HG02588 (cell line): ENCODE data around the gene ACSBG1.
"Not testable (repeated sequence)": the region's sequence is repeated elsewhere in the genome, so short reads cannot be mapped to it uniquely, and the experiment has no call there.

Experiments used
- ATAC-seq: cut with Tn5 transposase; IDR thresholded peaks from one replicate; pipeline ENCODE4 v1.9.1; 2021; ENCODE audit warnings: mild to moderate bottlenecking, moderate library complexity; ENCODE audit not compliant: unreplicated experiment

The ACSBG1 gene

DNA sequence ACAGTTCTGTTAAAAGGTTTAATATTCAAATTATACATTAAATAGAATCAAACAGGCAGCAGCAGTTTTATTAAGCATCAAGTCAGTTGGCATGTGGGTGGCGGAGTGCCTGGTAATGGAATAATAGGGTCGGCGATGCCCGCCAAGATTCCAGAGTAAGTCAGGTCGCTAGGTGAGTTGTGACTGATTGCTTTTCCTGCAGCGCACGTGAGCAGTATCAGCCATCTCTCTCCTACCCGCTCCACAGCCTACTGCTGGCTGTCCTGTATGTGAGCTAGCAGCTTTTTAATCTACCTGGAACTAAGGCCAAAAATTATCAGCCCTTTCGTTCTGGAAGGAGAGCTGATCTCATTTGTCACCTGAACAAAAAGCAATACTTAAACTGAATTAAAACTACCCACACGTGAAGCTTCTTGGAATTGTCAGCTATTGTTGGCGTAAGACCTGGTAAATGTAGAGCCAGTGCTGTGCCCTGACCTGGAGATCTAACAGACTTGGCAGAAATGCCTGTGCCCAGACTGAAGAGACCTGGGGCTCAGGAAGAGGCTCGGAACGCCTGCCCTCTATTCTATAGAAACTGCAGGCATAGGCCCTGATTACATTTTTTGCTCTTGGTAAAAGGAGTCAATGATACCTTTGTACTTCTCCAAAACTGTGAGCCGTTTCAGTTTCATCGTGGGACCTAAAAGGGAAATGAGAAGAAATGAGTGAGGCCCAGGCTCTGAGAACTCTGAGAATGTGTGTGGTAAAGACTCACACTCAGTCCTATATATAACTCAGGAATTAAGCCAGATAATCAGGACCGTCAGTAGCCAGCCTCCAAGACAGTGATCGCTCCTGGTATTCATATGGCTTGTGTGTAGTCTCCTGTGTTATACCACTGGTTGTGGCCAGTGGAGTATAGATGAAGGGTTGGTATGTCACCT lies 63.3 kb downstream of the ACSBG1 start:
- ATAC-seq: peak; percentile 60

DNA sequence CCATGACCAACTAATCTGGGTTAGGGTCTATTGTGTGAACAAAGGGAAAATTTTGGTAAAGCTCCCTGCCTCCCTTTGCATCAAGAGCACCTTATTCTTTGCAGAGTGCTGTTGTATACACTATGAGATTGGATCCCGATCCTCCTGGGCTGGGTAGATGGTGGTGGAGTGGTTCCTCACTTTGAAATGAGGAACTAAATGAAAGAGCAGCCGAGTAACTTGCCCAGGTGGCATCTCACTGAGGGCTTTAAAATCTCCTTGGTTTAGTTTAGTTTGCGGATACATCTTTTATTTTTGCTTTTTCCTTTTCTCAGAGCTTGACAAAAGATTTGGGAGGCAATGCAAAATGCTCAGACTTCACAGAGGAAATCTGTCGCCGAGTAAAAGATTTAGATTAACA lies 65.8 kb downstream of the ACSBG1 start:
- no peak for ATAC-seq

DNA sequence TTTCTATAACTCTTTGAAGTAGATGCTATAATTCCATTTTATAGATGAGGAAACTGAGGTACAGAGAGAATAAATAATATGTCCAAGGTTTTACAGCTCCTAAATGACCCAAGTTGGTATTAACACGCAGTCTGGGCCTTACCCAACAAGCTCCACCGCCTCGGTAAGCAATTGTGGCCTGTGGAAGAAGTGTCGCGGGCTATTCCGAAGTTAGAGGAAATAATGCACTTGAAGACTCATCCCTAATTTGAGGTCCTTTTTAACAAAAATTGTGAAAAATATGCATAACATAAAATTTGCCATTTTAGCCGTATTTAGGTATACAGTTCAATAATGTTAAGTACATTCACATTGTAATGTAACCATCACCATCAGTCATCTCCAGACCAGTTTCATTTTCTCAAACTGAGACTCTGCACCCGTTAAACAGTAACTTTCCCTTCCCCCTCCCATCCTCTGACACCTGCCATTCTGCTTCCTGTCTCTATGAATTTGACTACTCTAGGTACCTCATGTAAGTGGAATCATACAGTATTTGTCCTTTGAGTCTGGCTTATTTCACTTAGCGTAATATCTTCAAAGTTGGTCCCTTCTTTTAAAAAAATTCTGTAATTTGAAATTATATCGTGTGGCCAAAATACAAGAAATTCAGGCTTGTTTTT lies 67.0 kb downstream of the ACSBG1 start:
- ATAC-seq: peak; percentile 76

DNA sequence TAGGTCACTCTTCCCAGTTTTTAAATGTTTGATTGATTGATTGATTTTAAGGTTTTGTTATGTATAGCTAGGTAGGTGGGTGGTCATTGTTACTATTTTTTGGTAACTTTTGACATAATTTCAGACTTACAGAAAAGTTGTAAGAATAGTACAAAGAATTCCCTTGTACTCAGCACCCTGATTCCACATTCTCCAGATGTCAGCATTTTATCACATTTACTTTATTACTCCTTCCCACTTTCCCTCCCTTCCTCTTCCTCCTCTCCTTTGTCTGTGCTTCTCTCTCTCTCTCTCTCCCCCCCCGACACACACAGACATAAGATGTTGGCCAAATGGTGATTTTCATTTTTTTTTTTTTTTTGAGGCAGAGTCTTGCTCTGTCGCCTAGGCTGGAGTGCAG lies 70.4 kb downstream of the ACSBG1 start:
- ATAC-seq: no peak

DNA sequence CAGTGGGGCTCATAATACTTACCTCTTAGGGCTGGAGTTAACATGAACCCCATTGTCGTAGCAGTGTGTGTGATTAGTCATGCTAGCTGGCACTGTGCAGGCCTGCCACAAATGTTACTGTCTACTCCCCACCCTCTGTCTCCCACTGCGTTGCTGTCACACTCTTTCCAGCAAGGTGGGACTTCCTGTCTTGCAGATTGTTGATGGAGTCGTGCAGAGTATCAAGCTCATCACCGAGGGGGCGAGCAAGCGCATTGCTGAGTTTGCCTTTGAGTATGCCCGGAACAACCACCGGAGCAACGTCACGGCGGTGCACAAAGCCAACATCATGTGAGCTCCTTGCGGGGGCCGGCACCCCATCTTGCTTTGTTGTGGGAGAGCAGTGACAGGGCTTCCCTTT lies 72.3 kb downstream of the ACSBG1 start:
- ATAC-seq: no peak

DNA sequence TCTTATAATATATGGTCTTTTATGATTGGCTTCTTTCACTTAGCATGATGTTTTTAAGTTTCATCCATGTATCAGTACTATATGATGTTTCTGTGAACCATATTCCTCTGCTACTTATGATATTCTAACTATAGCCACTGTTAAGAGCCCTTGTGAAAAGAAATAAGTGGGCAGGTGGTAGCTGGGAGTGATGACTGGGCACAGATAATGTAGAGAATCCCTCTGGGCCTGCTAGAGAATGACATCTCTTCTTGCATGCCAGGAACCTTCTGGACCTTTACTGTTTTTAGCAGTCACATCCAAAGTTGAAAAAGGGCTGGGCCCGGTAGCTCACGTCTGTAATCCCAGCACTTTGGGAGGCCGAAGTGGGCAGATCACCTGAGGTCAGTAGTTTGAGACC lies 75.0 kb downstream of the ACSBG1 start:
- no peak for ATAC-seq

DNA sequence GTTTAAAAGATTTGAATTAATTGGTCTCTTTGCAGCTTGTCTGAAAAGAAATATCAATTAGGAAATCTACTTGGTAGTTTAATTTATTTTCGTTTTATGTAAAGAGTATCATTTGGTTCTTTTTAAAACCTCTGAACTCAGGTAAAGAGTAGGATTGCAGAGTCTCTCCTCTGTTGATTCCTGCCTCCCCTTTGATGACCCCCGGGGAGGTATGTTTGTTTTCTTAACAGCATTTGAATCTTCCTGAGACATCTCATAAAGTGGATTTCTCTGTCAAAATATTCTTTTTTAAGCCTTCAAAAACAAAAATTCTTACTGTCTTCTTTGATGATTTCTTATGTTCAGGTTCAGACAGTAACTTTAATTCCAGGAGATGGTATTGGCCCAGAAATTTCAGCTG lies 77.2 kb downstream of the ACSBG1 start:
- no peak for ATAC-seq

DNA sequence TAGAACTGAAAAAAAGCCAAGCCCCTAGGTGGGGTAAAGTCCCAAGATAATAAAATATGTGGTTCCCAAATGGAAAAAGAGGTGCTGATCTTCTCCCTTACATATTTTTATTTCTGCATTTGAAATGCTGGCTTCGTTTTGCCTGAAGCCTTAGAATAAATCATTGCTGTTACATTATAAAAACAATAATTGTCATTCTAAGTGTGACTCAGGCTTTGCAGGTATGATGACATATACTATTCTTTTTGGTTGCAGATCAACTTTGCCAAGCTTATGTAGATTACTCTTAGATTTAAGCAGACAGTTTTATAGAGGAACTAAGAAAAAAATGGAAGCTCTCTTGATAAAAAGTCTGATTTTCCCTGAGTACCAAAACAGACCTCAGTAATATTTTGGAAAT lies 77.7 kb downstream of the ACSBG1 start:
- ATAC-seq: no peak

DNA sequence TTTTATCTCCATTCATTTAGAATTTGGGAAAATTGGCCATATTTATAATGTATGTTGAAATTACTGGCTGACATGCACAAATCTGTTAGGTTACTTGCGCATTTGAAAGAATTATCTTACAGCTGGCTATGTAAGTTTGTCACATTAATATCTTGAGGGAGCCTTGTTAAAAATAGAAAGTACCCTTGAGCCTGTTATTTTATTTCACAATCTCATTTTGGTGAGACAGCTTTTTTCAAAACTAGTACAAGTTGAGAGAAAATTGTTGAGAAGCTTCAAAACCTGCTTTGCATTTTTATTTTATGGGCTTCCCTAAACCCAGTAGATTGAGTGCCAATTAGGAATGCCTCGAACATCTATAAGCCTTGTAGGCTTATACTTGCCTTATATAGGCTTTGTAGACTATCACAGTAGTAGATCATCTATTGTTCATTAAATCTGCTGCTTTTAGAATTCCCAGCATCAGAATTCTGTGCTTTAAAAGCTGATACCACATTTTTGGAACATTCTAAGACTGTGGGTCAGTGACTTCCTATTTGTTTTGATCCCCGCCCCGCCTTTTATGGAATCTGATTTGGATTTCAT lies 78.9 kb downstream of the ACSBG1 start:
- no peak for ATAC-seq

DNA sequence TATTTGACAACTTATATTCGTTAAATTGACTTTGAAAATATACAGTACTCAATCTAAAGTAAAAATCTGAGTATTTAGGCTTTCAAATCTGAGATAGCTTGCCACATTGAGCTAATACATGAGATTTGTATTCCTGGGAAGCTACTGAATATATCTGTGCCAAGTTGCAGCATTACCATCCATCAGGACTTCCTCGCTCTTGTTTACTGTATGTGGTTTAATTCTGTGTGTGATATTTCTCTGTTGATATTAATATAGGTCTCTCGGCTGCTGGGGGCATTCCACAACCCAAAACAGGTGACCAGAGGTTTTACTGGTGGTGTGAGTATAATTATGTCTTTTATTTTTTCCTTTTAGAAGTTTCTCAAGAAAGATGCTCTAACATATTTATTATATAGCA lies 79.4 kb downstream of the ACSBG1 start:
- no peak for ATAC-seq

DNA sequence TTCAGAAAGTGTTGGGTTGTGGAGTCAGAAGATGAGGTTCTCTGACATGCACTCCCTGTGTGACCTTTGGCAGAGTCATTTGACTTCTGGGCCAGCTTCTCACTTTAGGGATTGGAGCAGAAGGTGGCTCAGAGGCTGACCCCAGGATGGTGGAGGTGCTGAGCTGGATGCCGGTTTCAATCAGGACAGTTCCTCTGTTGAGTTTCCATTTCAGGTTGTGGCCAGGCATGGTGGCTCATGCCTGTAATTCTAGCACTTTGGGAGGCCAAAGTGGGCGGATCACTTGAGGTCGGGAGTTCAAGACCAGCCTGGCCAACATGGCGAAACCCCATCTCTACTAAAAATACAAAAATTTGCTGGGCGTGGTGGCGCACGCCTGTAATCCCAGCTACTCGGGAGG lies 83.3 kb downstream of the ACSBG1 start:
- ATAC-seq: not testable (repeated sequence)

DNA sequence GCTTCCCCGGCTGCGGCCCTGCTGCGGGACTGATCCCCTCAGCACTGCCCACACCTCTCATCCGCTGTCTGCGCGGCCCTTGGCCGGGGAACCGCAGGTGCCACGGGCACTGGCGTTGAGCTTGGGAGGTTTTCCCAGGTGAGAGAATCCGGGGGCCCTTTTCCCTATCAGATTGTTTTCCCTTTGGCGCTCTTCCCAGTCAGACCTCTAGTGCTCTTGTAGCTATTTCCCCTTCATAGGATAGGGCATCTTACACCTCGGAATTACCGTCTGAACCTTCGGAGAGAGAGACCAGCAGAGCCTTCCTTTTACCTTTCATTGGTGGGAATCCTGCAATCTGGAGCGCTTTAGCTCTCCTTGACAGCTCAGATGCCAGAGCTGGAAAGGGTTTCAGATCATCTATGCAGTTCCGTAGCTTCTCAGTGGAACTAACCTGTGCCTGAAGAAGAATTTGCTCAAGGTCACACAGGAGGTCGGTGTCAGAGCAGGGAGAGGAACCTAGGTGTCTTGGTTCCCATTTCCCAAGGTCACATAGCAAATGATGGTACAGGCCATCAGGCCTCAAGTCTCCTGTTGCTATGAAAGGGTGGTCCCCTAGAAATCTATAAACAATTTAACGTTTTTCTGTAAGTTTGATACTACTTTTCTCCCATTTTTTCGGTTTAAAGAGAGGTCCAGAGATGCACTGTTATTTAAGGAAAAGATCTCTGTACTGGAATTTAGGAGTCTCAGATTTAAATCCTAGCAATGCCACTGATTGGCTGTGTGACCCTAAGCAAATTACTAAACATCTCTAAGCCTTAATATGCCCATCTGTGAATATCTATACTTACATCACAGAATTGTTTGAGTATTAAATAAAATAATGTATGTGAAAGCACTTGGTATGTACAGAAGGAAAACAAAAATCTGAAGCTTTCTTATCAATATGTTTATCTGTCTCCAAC lies 84.3 kb downstream of the ACSBG1 start:
- peak; percentile 35 for ATAC-seq

DNA sequence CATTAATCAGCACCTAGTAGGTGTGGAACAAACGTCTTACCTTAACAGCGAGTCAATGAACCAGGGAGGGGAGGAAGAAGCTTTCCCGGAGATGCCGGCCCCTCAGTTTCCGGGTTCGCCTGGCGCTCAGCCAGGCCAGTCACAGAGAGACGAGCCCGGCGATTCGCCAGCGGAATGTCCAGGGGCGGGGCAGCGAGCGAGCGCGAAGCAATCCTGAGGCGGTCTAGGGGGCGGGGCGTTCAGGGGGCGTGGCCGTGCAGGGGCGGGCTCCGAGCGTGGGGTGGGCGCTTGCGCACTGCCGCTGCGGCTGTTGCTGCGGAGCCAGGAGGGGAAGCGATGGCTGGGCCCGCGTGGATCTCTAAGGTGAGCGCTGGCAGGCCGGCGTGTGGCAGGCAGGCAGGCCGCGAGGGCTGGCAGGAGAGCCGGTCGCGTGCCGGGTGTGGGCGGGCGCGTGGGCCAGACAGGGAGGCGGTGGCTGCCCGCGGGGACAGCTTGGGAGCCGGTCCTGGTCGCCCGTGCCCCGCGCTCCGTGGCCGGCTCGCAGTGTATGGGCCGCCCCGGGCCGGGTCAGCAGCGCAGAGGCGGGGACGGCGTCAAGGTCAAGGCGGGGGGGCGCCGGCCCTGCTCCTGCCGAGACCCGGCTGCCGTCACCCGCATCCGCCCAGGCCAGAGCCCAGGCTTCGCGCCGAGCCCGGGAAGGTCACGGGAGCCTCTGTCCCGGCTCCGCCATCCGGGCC lies 85.1 kb downstream of the ACSBG1 start, which contains the start of gene IDH3A:
IDH3A (plus strand) TSS at position 295 of the 737 bp plus-strand sequence; CDS start at position 337, 42 bp downstream.
- peak; percentile 75 for ATAC-seq

DNA sequence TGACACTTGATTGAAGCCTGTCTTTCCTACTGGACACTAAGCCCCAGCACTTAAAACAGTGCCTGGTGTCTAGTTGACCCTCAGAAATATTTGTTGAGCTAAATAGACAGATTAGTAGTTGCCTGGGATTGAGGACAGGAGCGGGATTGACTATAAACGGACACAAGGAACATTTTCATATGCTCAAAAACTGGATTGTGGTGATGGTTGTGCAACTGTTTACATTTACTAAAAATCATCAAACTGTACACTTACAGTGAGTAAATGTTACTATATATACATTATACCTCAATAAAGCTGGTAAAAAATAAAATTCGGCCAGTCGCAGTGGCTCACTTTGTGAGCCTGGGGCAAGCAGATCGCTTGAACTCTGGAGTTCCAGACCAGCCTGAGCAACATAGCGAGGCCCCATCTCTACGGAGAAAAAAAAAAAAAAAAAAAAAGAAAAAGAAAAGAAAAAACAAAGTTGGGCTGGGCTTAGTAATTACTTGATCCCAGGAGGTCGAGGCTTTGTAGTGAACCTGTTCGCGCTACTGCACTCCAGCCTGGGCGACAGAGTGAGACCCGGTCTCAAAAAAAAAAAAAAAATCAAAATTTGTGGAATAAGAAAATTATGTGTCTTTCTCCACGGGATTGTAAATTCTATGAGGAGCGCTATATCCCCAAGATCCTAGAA lies 85.8 kb downstream of the ACSBG1 start:
- no peak for ATAC-seq

DNA sequence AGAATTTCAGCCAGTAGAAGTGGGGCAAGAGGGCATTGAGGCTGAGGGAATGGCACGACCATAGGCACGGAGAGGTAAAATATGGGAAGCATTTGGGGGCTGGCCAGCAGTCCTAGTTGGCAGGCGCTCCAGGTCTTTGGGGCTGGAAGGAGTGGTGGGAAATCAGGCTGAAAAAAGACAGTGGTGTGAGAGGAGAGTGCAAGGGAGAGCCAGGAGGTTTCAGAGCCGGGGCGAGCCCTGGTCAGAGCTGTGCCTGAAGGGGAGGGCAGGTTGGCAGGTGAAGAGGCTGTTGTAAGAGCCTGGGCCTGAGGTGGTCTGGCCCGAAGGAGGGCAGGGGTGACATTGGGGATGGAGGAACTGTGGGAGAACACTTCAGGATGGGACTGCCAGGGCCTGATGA lies 86.8 kb downstream of the ACSBG1 start:
- ATAC-seq: no peak

DNA sequence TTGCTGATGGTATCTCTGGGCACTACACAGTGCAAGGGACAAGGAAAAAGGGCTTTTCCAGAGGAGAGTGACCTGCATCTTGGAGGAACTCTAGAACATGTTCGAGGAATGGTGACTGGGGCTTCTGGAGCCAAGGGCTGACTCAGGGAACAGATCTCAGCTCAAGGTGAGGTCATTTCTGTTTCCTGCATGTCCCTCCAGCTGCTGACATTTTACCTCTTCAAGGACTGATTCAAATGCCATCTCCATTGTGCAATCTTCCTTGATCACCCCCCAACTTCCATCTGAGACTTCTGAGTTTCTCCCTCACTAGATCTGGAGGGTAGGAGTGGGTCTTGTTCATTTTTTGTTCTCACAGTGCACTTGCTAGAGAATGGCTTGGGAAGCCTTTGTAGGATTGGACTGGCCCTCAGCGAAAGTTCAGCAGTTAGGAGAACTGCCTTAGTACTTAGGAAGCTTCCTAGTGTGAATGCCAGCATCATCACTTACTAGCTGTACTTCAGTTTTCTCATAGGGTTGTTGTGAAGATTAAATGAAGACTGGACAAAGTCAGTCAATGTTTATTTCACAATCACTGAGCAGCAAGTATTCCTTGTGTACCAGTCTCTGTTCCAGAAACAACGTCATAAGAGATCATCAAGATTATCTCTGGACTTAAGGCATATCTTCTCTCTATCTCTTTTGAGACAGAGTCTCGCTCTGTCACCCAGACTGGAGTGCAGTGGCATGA lies 87.8 kb downstream of the ACSBG1 start:
- ATAC-seq: no peak

DNA sequence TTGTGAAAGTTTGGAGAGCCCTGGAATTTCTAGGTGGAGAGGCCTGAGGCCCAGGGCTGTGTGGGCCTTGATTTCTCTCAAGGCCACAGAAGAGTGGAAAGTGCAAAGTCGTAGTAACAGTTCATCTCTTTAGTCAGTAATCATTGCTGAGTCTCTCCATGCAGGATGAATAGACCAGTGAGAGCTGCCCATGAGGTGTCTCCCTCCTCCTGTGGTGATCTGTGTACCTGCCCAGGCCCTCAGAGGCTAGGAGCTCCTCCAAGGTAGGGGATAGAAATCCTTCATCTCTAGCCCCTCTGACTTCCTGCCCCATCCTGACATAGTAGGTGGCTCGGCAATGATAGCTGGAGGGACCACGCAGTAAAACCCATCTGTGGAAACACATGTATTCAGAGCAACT lies 92.0 kb downstream of the ACSBG1 start:
- no peak for ATAC-seq

DNA sequence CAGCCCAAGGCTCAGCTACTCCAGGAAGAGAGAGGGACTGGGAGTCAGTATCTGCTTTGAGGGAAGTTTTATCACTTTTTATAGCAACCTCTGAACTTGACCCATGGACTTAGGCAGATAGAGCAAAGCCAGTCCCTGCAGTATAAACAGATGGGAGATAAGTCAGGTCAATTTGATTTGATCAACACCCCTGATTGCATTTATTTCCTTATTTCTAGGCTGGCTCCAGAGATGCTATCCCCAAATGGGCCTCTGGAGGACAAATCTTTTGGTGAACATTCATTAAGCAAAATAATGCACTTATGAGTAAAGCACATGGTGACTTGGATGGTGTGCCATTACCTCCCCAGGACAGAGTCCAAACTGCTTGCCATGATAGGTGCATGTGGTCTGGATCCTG lies 94.1 kb downstream of the ACSBG1 start:
- ATAC-seq: no peak

DNA sequence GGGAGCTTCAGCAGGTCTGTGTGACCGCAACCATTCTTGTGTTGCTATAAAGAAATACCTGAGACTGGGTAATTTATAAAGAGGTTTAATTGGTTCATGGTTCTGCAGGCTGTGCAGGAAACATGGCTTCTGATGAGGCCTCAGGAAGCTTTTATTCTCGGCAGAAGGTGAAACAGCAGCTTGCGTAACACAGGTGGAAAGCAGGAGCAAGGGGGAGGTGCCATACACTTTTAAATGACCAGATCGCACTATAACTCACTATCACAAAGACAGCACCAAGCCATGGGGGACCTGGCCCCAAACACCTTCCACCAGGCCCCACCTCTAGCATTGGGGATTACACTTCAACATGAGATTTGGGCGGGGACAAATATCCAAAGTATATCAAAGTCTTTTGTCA lies 94.8 kb downstream of the ACSBG1 start:
- ATAC-seq: no peak
